Activated naive CD8-positive, alpha-beta T cell (primary cell): Measurements from ENCODE around the gene UBXN1.
"Not testable (repeated sequence)": the region's sequence is repeated elsewhere in the genome, so short reads cannot be mapped to it uniquely, and the experiment has no call there.

ENCODE experiments used
- H3K27ac Mint-ChIP-seq: one replicate; pipeline ENCODE4 v1.8.0; 2021; ENCODE audit warnings: mixed read lengths
- H3K27me3 Mint-ChIP-seq: one replicate; pipeline ENCODE4 v1.8.0; 2021; ENCODE audit warnings: mixed read lengths
- H3K36me3 Mint-ChIP-seq: one replicate; pipeline ENCODE4 v1.8.0; 2021; ENCODE audit warnings: mixed read lengths
- H3K4me1 Mint-ChIP-seq: one replicate; pipeline ENCODE4 v1.8.0; 2021; ENCODE audit warnings: low read depth, mixed read lengths
- H3K4me3 Mint-ChIP-seq: one replicate; pipeline ENCODE4 v1.8.0; 2021; ENCODE audit warnings: mild to moderate bottlenecking, mixed read lengths
- H3K9me3 Mint-ChIP-seq: one replicate; pipeline ENCODE4 v1.8.0; 2021; ENCODE audit warnings: low read depth, mixed read lengths

Gene UBXN1

DNA sequence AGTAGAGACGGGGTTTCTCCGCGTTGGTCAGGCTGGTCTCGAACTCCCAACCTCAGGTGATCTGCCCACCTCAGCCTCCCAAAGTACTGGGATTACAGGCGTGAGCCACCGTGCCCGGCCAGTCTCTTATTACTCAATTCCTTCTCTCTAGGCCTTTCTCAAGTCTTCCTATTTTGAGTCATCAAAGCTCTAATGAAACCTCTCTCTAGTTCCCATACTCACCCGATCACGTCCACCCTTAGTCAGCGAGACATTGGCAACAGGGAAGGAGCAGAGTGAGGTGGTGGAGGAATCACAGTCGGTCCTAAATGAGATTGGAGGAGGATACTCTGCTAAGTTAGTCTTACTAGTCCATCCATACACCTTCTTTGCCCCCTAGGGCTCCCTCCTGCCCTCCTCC is 23.4 kb upstream of the UBXN1 start:
- Mint-ChIP-seq H3K4me3 (no peak overlapping the region), H3K27ac (no peak overlapping the region), H3K4me1 (peaks cover 17% of the 10 kb centered on the region), H3K36me3 (peaks cover 7% of the 10 kb centered on the region), H3K9me3 (no peaks in the 10 kb centered on the region), H3K27me3 (no peaks in the 10 kb centered on the region)

- no peak overlapping the region for H3K4me3 Mint-ChIP-seq
- H3K27ac Mint-ChIP-seq = no peak overlapping the region
- H3K27me3 Mint-ChIP-seq = no peaks in the 10 kb centered on the region
- peaks cover 2% of the 10 kb centered on the region for H3K36me3 Mint-ChIP-seq
- peaks cover 3% of the 10 kb centered on the region for H3K4me1 Mint-ChIP-seq
- H3K9me3 Mint-ChIP-seq = no peaks in the 10 kb centered on the region
Observed at GRCh38 chr11:62694455-62695167, 15.7 kb upstream of the UBXN1 start.

DNA sequence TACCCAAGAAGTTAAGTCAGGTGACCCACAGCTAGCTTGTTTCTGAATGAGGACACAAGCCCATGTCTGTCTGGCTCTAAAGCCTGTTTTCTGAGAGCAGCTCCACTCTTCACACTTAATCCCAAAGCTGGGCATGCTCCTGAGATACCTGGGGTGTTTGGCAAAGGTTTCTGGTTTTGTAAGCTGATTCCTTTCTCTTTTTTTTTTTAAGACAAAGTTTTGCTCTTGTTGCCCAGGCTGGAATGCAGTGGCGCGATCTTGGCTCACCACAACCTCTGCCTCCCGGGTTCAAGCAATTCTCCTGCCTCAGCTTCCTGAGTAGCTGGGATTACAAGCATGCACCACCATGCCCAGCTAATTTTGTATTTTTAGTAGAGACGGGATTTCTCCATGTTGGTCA is 14.8 kb upstream of the UBXN1 start:
- H3K9me3 Mint-ChIP-seq, H3K4me1 Mint-ChIP-seq, H3K27me3 Mint-ChIP-seq, H3K4me3 Mint-ChIP-seq, H3K27ac Mint-ChIP-seq, H3K36me3 Mint-ChIP-seq: not testable (repeated sequence)

DNA sequence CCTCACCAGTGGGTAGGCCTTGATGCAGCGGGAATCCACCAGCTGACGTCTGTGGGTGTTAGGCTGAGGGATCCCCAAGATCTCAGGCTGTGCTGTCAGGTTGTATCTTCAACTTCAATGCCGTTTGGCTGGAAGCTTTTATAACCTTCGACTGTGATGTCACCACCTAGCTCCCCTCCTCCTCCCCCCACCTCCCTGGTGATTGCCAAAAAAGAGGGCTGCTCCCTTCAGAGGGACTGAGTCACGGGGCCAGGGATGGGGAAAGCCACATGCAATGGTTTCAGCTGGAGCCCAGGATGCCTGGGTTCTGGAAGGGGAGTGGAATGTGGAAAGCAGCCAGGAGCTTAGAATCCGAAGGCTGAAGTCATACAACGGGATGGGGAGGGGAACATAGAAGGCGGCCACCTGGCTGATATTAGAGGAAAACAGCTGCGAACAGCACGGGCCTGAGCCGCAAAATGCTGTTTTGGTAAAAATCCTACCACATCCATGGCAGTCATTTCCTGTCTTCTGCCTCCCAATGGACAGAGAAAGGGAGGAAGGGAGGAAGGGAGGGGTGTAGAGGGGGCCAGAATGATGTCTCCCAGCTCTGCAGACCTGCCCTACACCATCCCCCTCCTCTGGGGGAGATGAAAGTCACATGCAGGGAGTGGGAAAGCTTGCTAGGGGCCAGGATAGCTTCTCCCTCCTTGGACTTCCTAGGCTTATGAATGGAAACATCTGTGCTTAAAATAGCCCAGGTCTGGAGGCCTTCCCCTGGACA is 10.7 kb upstream of the UBXN1 start, which contains the start of gene LRRN4CL:
Gene LRRN4CL (minus strand): TSS at position 110 of the 763 bp plus-strand sequence. CDS start 1,022 bp downstream, outside the sequence.
- H3K4me3 Mint-ChIP-seq = no peak within 1 kb of the TSS
- H3K27me3 Mint-ChIP-seq = peaks cover 2% of the 10 kb centered on the region
- H3K4me1 Mint-ChIP-seq = peaks cover under 1% of the 10 kb centered on the region
- peaks cover 2% of the 10 kb centered on the region for H3K36me3 Mint-ChIP-seq
- no peaks in the 10 kb centered on the region for H3K9me3 Mint-ChIP-seq
- H3K27ac Mint-ChIP-seq = no peak within 1 kb of the TSS

- H3K4me3 Mint-ChIP-seq = no peak overlapping the region
- no peaks in the 10 kb centered on the region for H3K9me3 Mint-ChIP-seq
- H3K36me3 Mint-ChIP-seq = peaks cover 2% of the 10 kb centered on the region
- H3K27me3 Mint-ChIP-seq = peaks cover 2% of the 10 kb centered on the region
- no peak overlapping the region for H3K27ac Mint-ChIP-seq
- H3K4me1 Mint-ChIP-seq = no peaks in the 10 kb centered on the region
Observed at GRCh38 chr11:62688491-62688890, 9.6 kb upstream of the UBXN1 start.

DNA sequence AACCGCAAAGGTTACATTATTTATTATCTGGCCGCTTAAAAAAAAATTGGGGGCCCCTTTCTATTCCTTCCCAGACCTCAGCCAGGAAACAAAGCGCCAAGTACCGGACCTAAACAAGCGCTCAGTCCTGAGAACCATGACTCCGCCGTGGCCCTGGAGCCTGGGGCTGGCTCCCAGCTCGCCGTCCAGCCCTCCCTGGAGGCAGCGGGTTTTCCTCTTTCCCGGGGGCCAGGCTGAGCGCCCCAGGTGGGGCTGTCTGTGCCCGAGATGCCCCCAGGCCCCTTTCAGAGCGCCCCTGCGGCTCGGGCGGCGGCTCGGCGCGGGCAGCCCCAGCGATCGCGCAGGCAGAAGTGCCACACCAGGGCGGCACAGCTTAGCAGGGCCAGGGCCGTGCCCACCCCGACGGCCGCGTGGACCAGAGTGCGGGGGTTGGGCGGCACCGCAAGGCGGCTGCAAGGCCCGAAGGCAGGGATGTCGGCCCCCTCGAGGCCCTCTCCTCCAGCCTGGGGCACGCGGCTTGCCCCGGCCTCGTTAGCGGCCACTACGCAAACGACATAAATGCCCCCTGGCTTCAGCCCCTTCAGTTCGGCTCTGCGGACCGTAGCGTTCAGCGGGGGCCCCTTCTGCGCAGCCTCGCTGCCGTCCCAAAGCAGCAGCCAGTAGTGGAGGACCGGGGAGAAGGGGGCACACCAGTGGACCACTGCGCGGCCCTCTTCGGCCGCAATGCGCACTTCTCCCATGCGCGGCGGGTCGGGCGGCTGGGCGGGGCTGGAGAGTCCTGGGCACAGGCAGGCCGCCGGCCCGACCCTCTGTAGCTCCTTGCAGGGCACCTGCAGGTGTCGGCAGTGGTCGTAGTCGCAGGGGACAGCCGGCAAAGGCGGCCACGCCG is 8.9 kb upstream of the UBXN1 start:
- no peaks in the 10 kb centered on the region for H3K4me1 Mint-ChIP-seq
- H3K36me3 Mint-ChIP-seq = peaks cover 2% of the 10 kb centered on the region
- H3K4me3 Mint-ChIP-seq = no peak overlapping the region
- no peaks in the 10 kb centered on the region for H3K9me3 Mint-ChIP-seq
- H3K27me3 Mint-ChIP-seq = peaks cover 2% of the 10 kb centered on the region
- H3K27ac Mint-ChIP-seq = no peak overlapping the region

GRCh38 chr11:62682518-62682917 is 3.6 kb upstream of the UBXN1 start:
- no peaks in the 10 kb centered on the region for H3K36me3 Mint-ChIP-seq
- H3K4me1 Mint-ChIP-seq = peaks cover 20% of the 10 kb centered on the region
- H3K27me3 Mint-ChIP-seq = peaks cover 2% of the 10 kb centered on the region
- no peak overlapping the region for H3K4me3 Mint-ChIP-seq
- H3K9me3 Mint-ChIP-seq = no peaks in the 10 kb centered on the region
- H3K27ac Mint-ChIP-seq = no peak overlapping the region

DNA sequence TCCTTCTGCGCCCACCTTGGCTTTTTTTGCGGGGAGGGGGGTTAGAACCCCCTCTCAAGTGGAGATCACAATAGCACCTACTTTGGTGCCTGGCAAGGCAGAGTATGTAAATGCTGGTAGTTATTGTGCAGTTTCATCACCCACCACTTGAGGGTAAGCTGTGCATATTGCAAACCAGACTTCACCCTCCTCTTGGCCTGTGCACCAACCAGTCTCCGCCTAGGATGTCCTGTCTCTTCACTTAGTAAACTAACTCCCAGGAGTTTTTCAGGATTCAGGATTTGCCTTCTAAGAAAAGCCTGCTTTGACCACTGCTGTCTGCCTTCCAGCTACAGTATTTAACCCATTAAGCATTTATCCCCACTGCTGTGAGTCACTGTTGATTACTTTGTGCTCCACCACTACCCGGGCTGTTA is 2.0 kb upstream of the UBXN1 start:
- H3K27ac Mint-ChIP-seq = peak overlapping the region; percentile 66
- H3K4me1 Mint-ChIP-seq = peaks cover 33% of the 10 kb centered on the region
- no peaks in the 10 kb centered on the region for H3K27me3 Mint-ChIP-seq
- no peaks in the 10 kb centered on the region for H3K36me3 Mint-ChIP-seq
- peak overlapping the region; percentile 51 for H3K4me3 Mint-ChIP-seq
- no peaks in the 10 kb centered on the region for H3K9me3 Mint-ChIP-seq

DNA sequence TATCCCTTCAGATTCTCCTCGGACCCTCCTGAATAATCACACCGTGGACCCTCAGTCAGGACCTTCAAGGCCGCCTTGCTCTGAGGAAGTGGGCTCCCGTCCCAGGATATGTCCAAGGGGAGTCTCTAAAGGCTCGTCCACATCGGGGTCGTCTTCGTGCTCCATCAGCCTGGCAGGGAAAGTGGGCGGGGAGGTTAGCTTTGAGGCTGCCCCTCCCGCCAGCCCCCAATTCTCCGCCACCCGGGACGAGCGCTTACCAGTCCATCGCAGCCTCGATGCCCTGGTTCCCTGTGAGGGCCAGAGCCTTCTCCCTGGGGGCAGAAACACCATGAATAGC is 472 bp downstream of the UBXN1 start:
- H3K27me3 Mint-ChIP-seq = no peaks in the 10 kb centered on the region
- H3K27ac Mint-ChIP-seq = peak overlapping the region; percentile 93
- no peaks in the 10 kb centered on the region for H3K36me3 Mint-ChIP-seq
- H3K9me3 Mint-ChIP-seq = no peaks in the 10 kb centered on the region
- H3K4me1 Mint-ChIP-seq = peaks cover 40% of the 10 kb centered on the region
- peak overlapping the region; percentile 91 for H3K4me3 Mint-ChIP-seq

DNA sequence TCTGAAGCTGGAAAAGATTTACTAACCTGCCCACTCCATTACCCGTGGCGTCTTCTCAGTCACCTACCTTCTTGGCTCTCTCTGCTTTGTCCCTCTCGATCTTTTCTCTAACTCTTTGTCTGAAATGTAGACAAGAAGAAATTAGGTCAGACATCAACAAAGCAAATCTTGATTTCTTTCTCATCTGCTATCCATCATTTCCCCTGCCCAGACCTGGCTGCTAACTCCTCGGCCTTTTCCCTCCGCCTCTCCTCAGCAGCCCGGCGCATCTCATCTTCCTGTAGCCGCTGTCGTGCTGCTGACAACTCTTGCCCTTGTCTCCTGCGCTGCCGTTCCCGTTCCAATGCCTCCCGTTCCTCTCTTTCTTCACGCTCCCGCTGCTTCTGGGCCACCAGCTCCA is 1.2 kb downstream of the UBXN1 start:
- Mint-ChIP-seq H3K27ac (peak overlapping the region; percentile 93), H3K4me3 (peak overlapping the region; percentile 91), H3K36me3 (no peaks in the 10 kb centered on the region), H3K4me1 (peaks cover 46% of the 10 kb centered on the region), H3K27me3 (no peaks in the 10 kb centered on the region), H3K9me3 (no peaks in the 10 kb centered on the region)

DNA sequence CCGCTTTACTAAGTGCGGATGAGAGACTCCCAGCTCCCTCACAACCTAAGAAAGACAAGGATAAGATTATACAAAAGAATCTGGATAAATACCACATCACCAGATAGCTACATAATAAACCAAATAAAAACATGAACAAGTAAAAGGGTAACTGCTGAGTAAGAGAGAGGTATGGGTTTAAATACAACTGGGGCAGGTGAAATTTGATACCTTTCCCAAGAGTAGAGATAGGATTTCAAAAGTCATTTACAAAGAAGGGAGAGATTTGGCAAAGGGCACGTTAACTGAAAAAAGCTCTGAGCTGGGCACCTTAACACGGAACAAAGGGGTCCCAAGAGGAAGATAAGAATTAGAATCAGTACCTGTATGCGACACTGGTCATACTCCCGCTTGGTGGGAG is 1.7 kb downstream of the UBXN1 start:
- Mint-ChIP-seq H3K27me3 (no peaks in the 10 kb centered on the region), H3K9me3 (no peaks in the 10 kb centered on the region), H3K36me3 (no peaks in the 10 kb centered on the region), H3K4me1 (peaks cover 50% of the 10 kb centered on the region), H3K27ac (peak overlapping the region; percentile 35), H3K4me3 (peak overlapping the region; percentile 91)

DNA sequence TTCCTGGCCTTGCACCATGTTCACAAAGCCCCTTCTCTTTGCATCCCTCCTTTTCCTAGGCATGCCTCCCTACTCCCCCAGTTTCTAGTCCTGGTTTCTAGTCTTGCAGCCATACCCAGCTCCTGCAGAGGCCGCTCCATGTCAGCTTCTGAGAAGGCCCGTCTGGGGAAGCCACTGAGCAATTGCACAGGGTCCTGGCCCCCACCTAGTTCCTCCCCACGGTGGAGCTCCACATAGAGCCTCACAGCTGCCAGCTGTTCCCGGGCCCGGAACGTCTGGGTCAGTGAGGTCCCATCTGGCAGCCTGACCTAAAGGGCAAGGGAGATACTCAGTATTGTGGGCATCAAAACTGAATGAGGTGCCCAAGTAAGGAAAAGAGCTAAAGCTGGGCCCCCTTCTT is 2.2 kb downstream of the UBXN1 start:
- Mint-ChIP-seq H3K36me3 (no peaks in the 10 kb centered on the region), H3K4me3 (peak overlapping the region; percentile 91), H3K4me1 (peaks cover 51% of the 10 kb centered on the region), H3K27me3 (no peaks in the 10 kb centered on the region), H3K27ac (peak overlapping the region; percentile 35), H3K9me3 (no peaks in the 10 kb centered on the region)

DNA sequence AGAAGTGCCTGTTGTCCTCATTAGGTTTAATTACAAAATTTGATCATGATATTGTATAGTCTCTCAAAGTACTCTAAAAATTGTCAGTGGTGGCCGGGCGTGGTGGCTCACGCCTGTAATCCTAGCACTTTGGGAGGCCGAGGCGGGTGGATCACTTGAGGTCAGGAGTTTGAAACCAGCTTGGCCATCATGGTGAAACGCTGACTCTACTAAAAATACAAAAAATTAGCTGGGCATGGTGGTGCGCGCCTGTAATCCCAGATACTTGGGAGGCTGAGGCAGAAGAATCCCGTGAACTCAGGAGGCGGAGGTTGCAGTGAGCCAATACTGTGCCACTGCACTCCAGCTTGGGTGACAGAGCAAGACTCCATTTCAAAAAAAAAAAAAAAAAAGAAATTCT is 3.5 kb downstream of the UBXN1 start:
- H3K9me3 Mint-ChIP-seq, H3K4me3 Mint-ChIP-seq, H3K36me3 Mint-ChIP-seq, H3K27me3 Mint-ChIP-seq, H3K27ac Mint-ChIP-seq: not testable (repeated sequence)
- H3K4me1 Mint-ChIP-seq = peaks cover 54% of the 10 kb centered on the region

GRCh38 chr11:62673196-62673525 is 5.7 kb downstream of the UBXN1 start:
- Mint-ChIP-seq H3K9me3 (no peaks in the 10 kb centered on the region), H3K27me3 (no peaks in the 10 kb centered on the region), H3K4me3 (peak overlapping the region; percentile 100), H3K27ac (peak overlapping the region; percentile 98), H3K36me3 (peaks cover 3% of the 10 kb centered on the region), H3K4me1 (peaks cover 57% of the 10 kb centered on the region)
